Immature natural killer cell (primary cell): ENCODE data around the gene NFRKB. TPM values are rescaled to one million over a fixed set of nuclear protein-coding genes. Genes with fewer than 3 reads are reported as not detected.

Experiments used
- DNase-seq, 3 donors: peaks; one replicate each; pipeline ENCODE4 v3.0.0; 2022; ENCODE audit warnings: mixed read lengths in 1 of 3
- H3K27ac Mint-ChIP-seq, 6 donors: one replicate each; pipeline ENCODE4 v1.8.0; 2020; ENCODE audit warnings: mixed read lengths in 6 of 6, mild to moderate bottlenecking in 5 of 6, inconsistent platforms in 4 of 6, moderate library complexity in 3 of 6
- H3K27me3 Mint-ChIP-seq, 3 donors: one replicate each; pipeline ENCODE4 v1.8.0; 2020 to 2021; ENCODE audit warnings: low read depth in 3 of 3, mild to moderate bottlenecking in 3 of 3, mixed read lengths in 3 of 3, moderate library complexity in 3 of 3, inconsistent platforms in 1 of 3
- H3K36me3 Mint-ChIP-seq, 3 donors: one replicate each; pipeline ENCODE4 v1.8.0; 2020; ENCODE audit warnings: mixed read lengths in 3 of 3, inconsistent platforms in 2 of 3, mild to moderate bottlenecking in 2 of 3
- H3K4me1 Mint-ChIP-seq, 2 donors: one replicate each; pipeline ENCODE4 v1.8.0; 2020; ENCODE audit warnings: inconsistent platforms in 2 of 2, mild to moderate bottlenecking in 2 of 2, mixed read lengths in 2 of 2, moderate library complexity in 1 of 2
- H3K4me3 Mint-ChIP-seq, 5 donors: one replicate each; pipeline ENCODE4 v1.8.0; 2020; ENCODE audit warnings: mild to moderate bottlenecking in 5 of 5, mixed read lengths in 5 of 5, inconsistent platforms in 3 of 5, moderate library complexity in 3 of 5
- H3K9me3 Mint-ChIP-seq, 6 donors: one replicate each; pipeline ENCODE4 v1.8.0; 2020; ENCODE audit warnings: mild to moderate bottlenecking in 6 of 6, mixed read lengths in 6 of 6, inconsistent platforms in 4 of 6, moderate library complexity in 3 of 6
- polyA plus RNA-seq, 3 donors: library from polyadenylated mRNA; unstranded; fragments of 300-500 nt; fragmentation: Illumina TruSeq; gene quantifications; one replicate each; pipeline ENCODE4 v1.2.3, GENCODE V29; 2021

Gene NFRKB
- polyA plus RNA-seq, 3 donors from 2014 or later = 4.2 to 16.5 (median 10.7) TPM

- Mint-ChIP-seq H3K9me3 (no peaks in the 10 kb centered on the region), H3K27me3 (peaks cover 0 to 2% (median 1%) of the 10 kb centered on the region in 3 donors), H3K36me3 (peaks cover 28 to 64% (median 37%) of the 10 kb centered on the region in 3 donors), H3K4me1 (no peaks in the 10 kb centered on the region), H3K4me3 (no peak overlapping the region), H3K27ac (no peak overlapping the region)
- no peak for DNase-seq
Measured at GRCh38 chr11:129928923-129929692, 33.7 kb upstream of the NFRKB start.

- Mint-ChIP-seq H3K4me3 (no peak overlapping the region), H3K4me1 (peaks cover 8 to 20% of the 10 kb centered on the region in 2 donors), H3K36me3 (peaks cover 20 to 29% (median 21%) of the 10 kb centered on the region in 3 donors), H3K27ac (peak overlapping the region in 3 of 6 donors; percentile 8 to 81 (median 9)), H3K27me3 (peaks cover 1 to 9% (median 3%) of the 10 kb centered on the region in 3 donors), H3K9me3 (no peaks in the 10 kb centered on the region)
- DNase-seq = no peak
Measured at GRCh38 chr11:129922674-129923073, 27.3 kb upstream of the NFRKB start.

GRCh38 chr11:129918361-129918760, 23.0 kb upstream of the NFRKB start:
- peaks cover under 1 to 5% (median 2%) of the 10 kb centered on the region in 3 donors for H3K27me3 Mint-ChIP-seq
- H3K27ac Mint-ChIP-seq = no peak overlapping the region
- H3K4me1 Mint-ChIP-seq = peaks cover 5 to 15% of the 10 kb centered on the region in 2 donors
- peaks cover 17 to 21% (median 19%) of the 10 kb centered on the region in 3 donors for H3K36me3 Mint-ChIP-seq
- no peak for DNase-seq
- no peak overlapping the region for H3K4me3 Mint-ChIP-seq
- no peaks in the 10 kb centered on the region for H3K9me3 Mint-ChIP-seq

GRCh38 chr11:129917231-129917630, 21.9 kb upstream of the NFRKB start:
- peaks cover 18 to 24% (median 19%) of the 10 kb centered on the region in 3 donors for H3K36me3 Mint-ChIP-seq
- no peak overlapping the region for H3K27ac Mint-ChIP-seq
- DNase-seq = no peak
- peaks cover 0 to 2% (median 2%) of the 10 kb centered on the region in 3 donors for H3K27me3 Mint-ChIP-seq
- peaks cover 0 to 6% of the 10 kb centered on the region in 2 donors for H3K4me1 Mint-ChIP-seq
- H3K4me3 Mint-ChIP-seq = no peak overlapping the region
- peaks cover 0 to 1% (median 0%) of the 10 kb centered on the region in 6 donors for H3K9me3 Mint-ChIP-seq

- Mint-ChIP-seq H3K27ac (no peak overlapping the region), H3K9me3 (peaks cover 0 to 1% (median 0%) of the 10 kb centered on the region in 6 donors), H3K4me3 (no peak overlapping the region), H3K4me1 (no peaks in the 10 kb centered on the region), H3K27me3 (no peaks in the 10 kb centered on the region), H3K36me3 (peaks cover 19 to 46% (median 33%) of the 10 kb centered on the region in 3 donors)
- no peak for DNase-seq
Measured at GRCh38 chr11:129911298-129911697, 15.9 kb upstream of the NFRKB start.

GRCh38 chr11:129910360-129910759, 15.0 kb upstream of the NFRKB start:
- H3K4me1 Mint-ChIP-seq = no peaks in the 10 kb centered on the region
- H3K4me3 Mint-ChIP-seq = no peak overlapping the region
- H3K27me3 Mint-ChIP-seq = no peaks in the 10 kb centered on the region
- no peak for DNase-seq
- no peak overlapping the region for H3K27ac Mint-ChIP-seq
- H3K9me3 Mint-ChIP-seq = peaks cover 0 to 1% (median 0%) of the 10 kb centered on the region in 6 donors
- H3K36me3 Mint-ChIP-seq = peaks cover 23 to 49% (median 32%) of the 10 kb centered on the region in 3 donors

GRCh38 chr11:129905402-129905801, 10.0 kb upstream of the NFRKB start:
- no peak for DNase-seq
- Mint-ChIP-seq H3K36me3 (peaks cover 36 to 51% (median 41%) of the 10 kb centered on the region in 3 donors), H3K27ac (no peak overlapping the region), H3K9me3 (no peaks in the 10 kb centered on the region), H3K4me1 (no peaks in the 10 kb centered on the region), H3K27me3 (no peaks in the 10 kb centered on the region), H3K4me3 (no peak overlapping the region)

- Mint-ChIP-seq H3K9me3 (no peaks in the 10 kb centered on the region), H3K4me3 (peak overlapping the region; percentile 86 to 92 (median 90))
Measured at GRCh38 chr11:129896062-129896461, 684 bp upstream of the NFRKB start.

GRCh38 chr11:129894278-129895125, 876 bp downstream of the NFRKB start:
- Mint-ChIP-seq H3K27ac (peak overlapping the region; percentile 60 to 88 (median 80)), H3K4me1 (peaks cover 30% of the 10 kb centered on the region in 2 donors), H3K36me3 (peaks cover 0 to 23% (median 18%) of the 10 kb centered on the region in 3 donors), H3K4me3 (peak overlapping the region; percentile 86 to 92 (median 90)), H3K27me3 (peaks cover 7 to 12% (median 10%) of the 10 kb centered on the region in 3 donors), H3K9me3 (no peaks in the 10 kb centered on the region)
- no peak for DNase-seq

More at GRCh38 chr11:129896062-129896461, 684 bp upstream of the NFRKB start:
- Mint-ChIP-seq H3K4me1 (peaks cover 30% of the 10 kb centered on the region in 2 donors), H3K27me3 (peaks cover 7 to 12% (median 10%) of the 10 kb centered on the region in 3 donors), H3K36me3 (peaks cover 7 to 22% (median 21%) of the 10 kb centered on the region in 3 donors), H3K27ac (peak overlapping the region; percentile 34 to 83 (median 70))
- DNase-seq = no peak

- Mint-ChIP-seq H3K9me3 (no peaks in the 10 kb centered on the region), H3K27me3 (peaks cover 0 to 2% (median 0%) of the 10 kb centered on the region in 3 donors), H3K4me1 (peaks cover 3 to 9% of the 10 kb centered on the region in 2 donors), H3K27ac (no peak overlapping the region), H3K4me3 (no peak overlapping the region), H3K36me3 (peaks cover 35 to 68% (median 37%) of the 10 kb centered on the region in 3 donors)
- DNase-seq = no peak
Measured at GRCh38 chr11:129888451-129888850, 6.9 kb downstream of the NFRKB start.

GRCh38 chr11:129885381-129885780, 10.0 kb downstream of the NFRKB start:
- peaks cover 0 to 2% (median 0%) of the 10 kb centered on the region in 3 donors for H3K27me3 Mint-ChIP-seq
- no peaks in the 10 kb centered on the region for H3K4me1 Mint-ChIP-seq
- no peak overlapping the region for H3K27ac Mint-ChIP-seq
- H3K36me3 Mint-ChIP-seq = peaks cover 46 to 80% (median 55%) of the 10 kb centered on the region in 3 donors
- no peak for DNase-seq
- no peaks in the 10 kb centered on the region for H3K9me3 Mint-ChIP-seq
- no peak overlapping the region for H3K4me3 Mint-ChIP-seq

- Mint-ChIP-seq H3K27ac (no peak overlapping the region), H3K9me3 (no peaks in the 10 kb centered on the region), H3K4me1 (no peaks in the 10 kb centered on the region), H3K36me3 (peaks cover 50 to 78% (median 61%) of the 10 kb centered on the region in 3 donors), H3K27me3 (peaks cover 0 to 2% (median 1%) of the 10 kb centered on the region in 3 donors), H3K4me3 (no peak overlapping the region)
- DNase-seq = no peak
Measured at GRCh38 chr11:129884581-129884980, 10.8 kb downstream of the NFRKB start.

GRCh38 chr11:129881570-129882170, 13.7 kb downstream of the NFRKB start:
- Mint-ChIP-seq H3K4me1 (no peaks in the 10 kb centered on the region), H3K4me3 (no peak overlapping the region), H3K36me3 (peaks cover 57 to 78% (median 67%) of the 10 kb centered on the region in 3 donors), H3K27ac (no peak overlapping the region), H3K27me3 (peaks cover 0 to 2% (median 1%) of the 10 kb centered on the region in 3 donors), H3K9me3 (no peaks in the 10 kb centered on the region)
- DNase-seq = no peak
